Stimulated activated CD4-positive, alpha-beta T cell treated with anti-CD3 and anti-CD28 coated beads, Interleukin-1b, Interleukin-23, amount 100 ng/mL, for 1 hour (primary cell): ENCODE measurements around the gene SLC12A7.

ENCODE experiments used
- DNase-seq, 2 donors: peaks; one replicate each; pipeline ENCODE4 v3.0.0-alpha.2; 2020; ENCODE audit warnings: low read depth in 2 of 2

SLC12A7 gene

GRCh38 chr5:1050423-1051365 lies 61.2 kb downstream of the SLC12A7 start:
- DNase-seq = no peak

GRCh38 chr5:1048861-1049838 lies 62.7 kb downstream of the SLC12A7 start:
- DNase-seq = no peak

- DNase-seq = no peak
Measured at GRCh38 chr5:1048162-1048721, 63.6 kb downstream of the SLC12A7 start.

GRCh38 chr5:1047332-1047965 lies 64.4 kb downstream of the SLC12A7 start:
- DNase-seq = no peak

GRCh38 chr5:1045960-1046560 lies 65.8 kb downstream of the SLC12A7 start:
- DNase-seq = no peak

- DNase-seq = no peak
Measured at GRCh38 chr5:1044117-1044516, 67.7 kb downstream of the SLC12A7 start.

GRCh38 chr5:1043327-1043726 lies 68.5 kb downstream of the SLC12A7 start:
- DNase-seq = no peak

- no peak for DNase-seq
Measured at GRCh38 chr5:1042626-1043025, 69.2 kb downstream of the SLC12A7 start.

GRCh38 chr5:1041225-1042143 lies 70.4 kb downstream of the SLC12A7 start:
- no peak for DNase-seq

GRCh38 chr5:1040571-1040970 lies 71.3 kb downstream of the SLC12A7 start:
- DNase-seq = no peak

- no peak for DNase-seq
Measured at GRCh38 chr5:1039706-1040260, 72.1 kb downstream of the SLC12A7 start.

GRCh38 chr5:1039210-1039548 lies 72.7 kb downstream of the SLC12A7 start:
- DNase-seq = no peak

- no peak for DNase-seq
Measured at GRCh38 chr5:1038417-1039209, 73.2 kb downstream of the SLC12A7 start.

- no peak for DNase-seq
Measured at GRCh38 chr5:1037671-1038416, 74.0 kb downstream of the SLC12A7 start.

- DNase-seq = no peak
Measured at GRCh38 chr5:1037123-1037670, 74.7 kb downstream of the SLC12A7 start.

- no peak for DNase-seq
Measured at GRCh38 chr5:1036504-1037122, 75.2 kb downstream of the SLC12A7 start.
